GM21423 (cell line): ENCODE results near the gene DNASE2.
"Not testable (repeated sequence)": the region's sequence is repeated elsewhere in the genome, so short reads cannot be mapped to it uniquely, and the experiment has no call there.

Experiments
- ATAC-seq: cut with Tn5 transposase; IDR thresholded peaks from one replicate; pipeline ENCODE4 v1.9.1; 2021; ENCODE audit warnings: mild to moderate bottlenecking, moderate library complexity; ENCODE audit not compliant: unreplicated experiment

Gene DNASE2

GRCh38 chr19:12865746-12866415, 15.4 kb downstream of the DNASE2 start:
- ATAC-seq: no peak

GRCh38 chr19:12864721-12865715, 16.2 kb downstream of the DNASE2 start:
- ATAC-seq: no peak

GRCh38 chr19:12864143-12864542, 17.1 kb downstream of the DNASE2 start:
- ATAC-seq: no peak

- ATAC-seq: no peak
Measured at GRCh38 chr19:12859546-12859945, 21.7 kb downstream of the DNASE2 start.

DNA sequence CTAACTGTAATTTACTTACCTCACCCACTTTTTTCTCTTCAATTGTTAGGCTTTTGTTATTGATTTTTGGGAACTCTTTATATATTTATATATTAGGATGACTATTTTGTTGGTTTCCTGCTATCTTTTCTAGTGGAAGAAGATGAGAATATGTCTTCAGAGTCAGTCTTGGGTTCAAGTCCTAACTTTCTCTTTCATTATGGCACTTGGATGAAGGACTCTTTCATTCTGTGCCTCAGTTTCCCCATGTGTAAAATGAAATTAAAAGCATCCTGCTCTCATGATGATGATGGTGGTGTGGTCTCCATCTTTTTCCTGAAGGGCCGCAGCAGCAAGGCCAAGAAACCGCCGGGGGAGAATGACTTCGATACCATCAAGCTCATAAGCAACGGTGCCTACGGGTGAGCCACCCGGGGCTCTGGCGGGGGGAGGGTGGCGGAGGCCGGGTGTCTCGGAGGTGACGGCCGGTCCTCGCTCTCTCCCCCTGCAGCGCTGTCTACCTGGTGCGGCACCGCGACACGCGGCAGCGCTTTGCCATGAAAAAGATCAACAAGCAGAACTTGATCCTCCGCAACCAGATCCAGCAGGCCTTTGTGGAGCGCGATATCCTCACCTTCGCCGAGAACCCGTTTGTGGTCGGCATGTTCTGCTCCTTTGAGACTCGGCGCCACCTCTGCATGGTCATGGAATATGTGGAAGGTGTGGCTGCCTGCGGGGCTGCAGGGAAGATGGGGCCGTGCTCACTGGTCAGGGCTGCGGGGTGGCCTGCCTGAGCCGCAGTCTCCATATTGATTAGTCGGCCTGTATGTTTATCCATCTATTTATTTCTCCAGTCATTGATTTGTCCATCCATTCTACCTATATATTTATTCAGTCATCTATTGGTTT, 23.0 kb downstream of the DNASE2 start:
- no peak for ATAC-seq

DNA sequence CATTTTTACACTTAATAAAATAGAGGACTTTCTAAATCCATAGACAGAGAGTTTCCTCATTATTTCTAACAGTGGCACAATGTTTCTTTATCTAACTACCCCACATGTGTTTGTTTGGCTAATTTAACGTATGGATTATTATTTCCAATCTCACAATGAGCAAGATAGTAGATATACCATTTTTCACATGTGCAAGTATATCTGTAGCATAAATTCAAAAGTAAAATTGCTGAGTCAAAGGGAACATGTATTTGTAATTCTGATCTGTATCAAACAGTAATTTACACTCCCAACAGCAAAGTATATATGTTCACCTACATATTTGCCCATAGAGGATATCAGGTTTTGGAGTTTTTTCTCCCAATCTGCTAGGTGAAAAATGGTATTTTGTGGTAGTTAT, 24.6 kb downstream of the DNASE2 start:
- ATAC-seq: no peak

GRCh38 chr19:12847159-12848139, 33.8 kb downstream of the DNASE2 start:
- peak; percentile 68 for ATAC-seq

DNA sequence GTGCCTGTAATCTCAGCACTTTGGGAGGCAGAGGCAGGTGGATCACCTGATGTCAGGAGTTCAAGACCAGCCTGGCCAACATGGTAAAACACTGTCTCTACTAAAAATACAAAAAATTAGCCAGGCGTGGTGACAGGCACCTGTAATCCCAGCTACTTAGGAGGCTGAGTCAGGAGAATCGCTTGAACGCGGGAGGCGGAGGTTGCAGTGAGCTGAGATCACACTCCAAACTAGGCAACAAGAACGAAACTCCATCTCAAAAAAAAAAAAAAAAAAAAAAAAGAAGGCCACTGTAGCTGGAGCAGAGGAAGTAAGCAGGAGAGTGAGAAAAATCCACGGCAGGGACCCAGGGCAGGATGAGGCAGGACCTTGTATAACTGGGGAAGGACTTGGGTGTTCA, 34.6 kb downstream of the DNASE2 start:
- ATAC-seq: not testable (repeated sequence)

- no peak for ATAC-seq
Measured at GRCh38 chr19:12843999-12844732, 37.1 kb downstream of the DNASE2 start.

- no peak for ATAC-seq
Measured at GRCh38 chr19:12843328-12843727, 37.9 kb downstream of the DNASE2 start.

GRCh38 chr19:12842511-12842910, 38.7 kb downstream of the DNASE2 start:
- no peak for ATAC-seq

- ATAC-seq: no peak
Measured at GRCh38 chr19:12841094-12841493, 40.2 kb downstream of the DNASE2 start.

DNA sequence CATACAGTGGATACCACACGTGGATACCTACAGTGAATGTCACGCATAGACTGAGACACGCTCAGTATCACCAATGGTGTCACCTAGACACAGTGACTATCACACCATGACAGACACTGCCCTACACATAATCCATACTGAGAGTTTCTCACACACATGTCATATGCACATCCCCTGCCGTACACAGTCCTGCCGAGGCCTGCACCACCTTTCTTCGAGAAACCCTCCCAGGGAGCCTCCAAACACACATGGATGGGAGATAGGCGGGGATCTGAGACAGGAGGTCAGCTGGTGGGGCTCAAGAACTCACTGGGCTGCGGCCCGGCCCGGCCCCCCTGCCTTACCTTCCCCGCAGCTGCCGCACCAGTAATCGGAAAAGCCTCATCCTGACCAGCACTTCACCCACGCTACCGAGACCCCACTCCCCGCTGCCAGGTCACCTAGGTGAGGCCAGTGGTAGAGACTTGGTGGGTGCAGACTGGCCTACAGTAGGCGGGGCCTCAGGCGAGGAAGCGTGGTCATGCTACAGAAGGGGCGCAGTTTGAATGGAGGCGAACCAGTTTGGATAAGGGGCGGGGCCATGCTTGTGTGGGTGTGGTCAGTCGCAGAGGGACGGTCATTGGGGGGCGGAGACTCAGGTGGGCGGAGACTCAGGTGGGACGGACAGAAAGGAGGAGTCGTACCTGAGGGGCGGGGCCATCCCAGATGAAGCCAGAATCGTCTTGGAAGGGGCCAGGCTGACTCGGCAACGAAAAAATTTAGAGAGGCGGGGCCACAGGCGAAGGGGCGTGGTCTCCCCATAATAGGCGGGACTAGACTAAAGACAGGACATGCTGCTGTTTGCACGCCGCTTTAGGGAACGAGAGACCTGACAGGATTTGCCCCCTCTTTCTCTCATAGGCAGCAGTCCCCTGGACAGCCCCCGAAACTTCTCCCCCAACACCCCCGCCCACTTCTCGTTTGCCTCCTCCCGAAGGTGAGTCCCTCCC, 40.9 kb downstream of the DNASE2 start:
- no peak for ATAC-seq

- ATAC-seq: no peak
Measured at GRCh38 chr19:12838886-12839756, 42.1 kb downstream of the DNASE2 start.

DNA sequence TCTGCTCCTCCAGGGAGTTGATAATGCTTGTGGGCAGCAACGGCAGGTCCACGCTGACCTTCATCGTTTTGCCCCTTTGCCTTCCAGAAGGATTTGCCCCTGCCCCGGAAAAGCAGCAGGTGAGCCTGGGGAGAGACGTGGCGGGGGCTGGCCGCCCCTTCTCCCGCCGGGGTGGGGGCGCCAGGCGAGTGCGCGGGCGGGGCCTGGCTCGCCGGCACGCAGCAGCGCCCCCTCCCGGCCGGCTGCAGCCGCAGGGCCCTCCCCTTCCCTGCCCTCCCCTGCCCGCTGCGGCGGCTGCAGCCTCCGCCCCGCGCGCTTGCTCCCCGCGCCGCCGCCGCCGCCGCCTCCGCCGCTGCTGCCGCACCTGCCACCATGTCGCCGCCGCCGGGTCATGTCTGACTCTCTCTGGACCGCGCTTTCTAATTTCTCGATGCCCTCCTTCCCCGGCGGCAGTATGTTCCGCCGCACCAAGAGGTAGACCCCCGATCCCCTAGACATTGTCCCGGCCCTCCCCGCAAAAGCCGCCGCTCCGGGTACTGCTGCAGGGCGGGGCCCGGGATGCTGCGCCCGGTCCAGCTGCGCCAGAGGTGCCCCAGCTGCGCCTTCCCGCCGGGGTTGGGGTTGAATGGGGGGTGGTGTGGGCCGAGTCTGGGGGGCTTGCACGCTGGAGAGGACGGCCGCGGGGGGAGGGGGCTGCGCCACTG, 42.9 kb downstream of the DNASE2 start, which contains the start of gene MAST1:
Gene MAST1, plus strand, starts transcription at position 334 of the 704 bp plus-strand sequence. Its CDS starts 58 bp downstream, at position 392.
- ATAC-seq: no peak

DNA sequence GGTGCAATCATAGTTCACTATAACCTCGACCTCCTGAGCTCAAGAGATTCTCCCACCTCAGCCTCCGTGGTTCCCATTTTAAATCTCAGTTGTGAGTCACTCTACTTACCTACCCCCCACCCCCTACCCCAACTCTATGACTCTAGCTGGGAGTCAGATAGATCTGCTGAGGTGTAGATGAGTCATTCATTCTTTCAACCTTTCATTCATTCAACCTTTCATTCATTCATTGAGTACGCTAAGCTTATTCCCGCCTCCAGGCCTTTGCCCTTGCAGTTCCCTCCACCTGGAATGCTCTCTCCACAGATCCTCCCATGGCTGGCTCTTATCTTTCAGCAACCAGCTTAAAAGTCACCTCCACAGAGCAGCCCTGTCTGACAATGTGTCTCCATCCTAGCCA, 44.0 kb downstream of the DNASE2 start:
- ATAC-seq: no peak
